HEK293 (cell line): ENCODE measurements around the gene TRAPPC4.
A peak's percentile ranks its signal among the peaks of the same experiment; 100 is the strongest.

Source experiments
- BCL11B ChIP-seq: fragments of 450-650 bp; formaldehyde crosslinking; IDR thresholded peaks from 2 replicates; pipeline ENCODE4 v1.5.1; 2016; ENCODE audit warnings: low read depth, missing biosample characterization, missing genetic modification characterization
- KLF9 ChIP-seq: fragments of 450-650 bp; formaldehyde crosslinking; IDR thresholded peaks from 2 replicates; pipeline ENCODE4 v1.5.1; 2016; ENCODE audit warnings: missing biosample characterization, missing genetic modification characterization, low read depth
- RBAK ChIP-seq: fragments of 450-650 bp; formaldehyde crosslinking; IDR thresholded peaks from 2 replicates; pipeline ENCODE4 v1.5.1; 2016; ENCODE audit warnings: missing biosample characterization, missing genetic modification characterization
- SCRT1 ChIP-seq: fragments of 450-650 bp; formaldehyde crosslinking; IDR thresholded peaks from 2 replicates; pipeline ENCODE4 v1.5.1; 2016; ENCODE audit warnings: missing biosample characterization, missing genetic modification characterization, borderline replicate concordance
- ZFP37 ChIP-seq: fragments of 450-650 bp; formaldehyde crosslinking; IDR thresholded peaks from 2 replicates; pipeline ENCODE4 v1.5.1; 2016; ENCODE audit warnings: missing biosample characterization, missing genetic modification characterization
- ZNF10 ChIP-seq: fragments of 450-650 bp; formaldehyde crosslinking; IDR thresholded peaks from 2 replicates; pipeline ENCODE4 v1.5.1; 2017; ENCODE audit warnings: missing biosample characterization, missing genetic modification characterization
- ZNF114 ChIP-seq: fragments of 450-650 bp; formaldehyde crosslinking; IDR thresholded peaks from 2 replicates; pipeline ENCODE4 v1.5.0; 2017; ENCODE audit warnings: missing biosample characterization, missing genetic modification characterization
- ZNF140 ChIP-seq: fragments of 450-650 bp; formaldehyde crosslinking; IDR thresholded peaks from 2 replicates; pipeline ENCODE4 v1.5.1; 2016; ENCODE audit warnings: missing biosample characterization, missing genetic modification characterization
- ZNF174 ChIP-seq: fragments of 450-650 bp; formaldehyde crosslinking; IDR thresholded peaks from 2 replicates; pipeline ENCODE4 v1.5.0; 2017; ENCODE audit warnings: missing biosample characterization, mild to moderate bottlenecking, missing genetic modification characterization
- ZNF214 ChIP-seq: fragments of 450-650 bp; formaldehyde crosslinking; IDR thresholded peaks from 2 replicates; pipeline ENCODE4 v1.5.1; 2017; ENCODE audit warnings: missing biosample characterization, mild to moderate bottlenecking, missing genetic modification characterization, borderline replicate concordance
- ZNF221 ChIP-seq: fragments of 450-650 bp; formaldehyde crosslinking; IDR thresholded peaks from 2 replicates; pipeline ENCODE4 v1.5.1; 2017; ENCODE audit warnings: missing biosample characterization, missing genetic modification characterization, borderline replicate concordance
- ZNF350 ChIP-seq: fragments of 450-650 bp; formaldehyde crosslinking; IDR thresholded peaks from 2 replicates; pipeline ENCODE4 v1.5.0; 2017; ENCODE audit warnings: missing biosample characterization, mild to moderate bottlenecking, missing genetic modification characterization
- ZNF391 ChIP-seq: fragments of 450-650 bp; formaldehyde crosslinking; IDR thresholded peaks from 2 replicates; pipeline ENCODE4 v1.5.1; 2016; ENCODE audit warnings: low read depth, missing biosample characterization, missing genetic modification characterization, borderline replicate concordance
- ZNF529 ChIP-seq: fragments of 450-650 bp; formaldehyde crosslinking; IDR thresholded peaks from 2 replicates; pipeline ENCODE4 v1.5.1; 2017; ENCODE audit warnings: missing genetic modification characterization, missing biosample characterization; ENCODE audit not compliant: insufficient replicate concordance
- ZNF544 ChIP-seq: fragments of 450-650 bp; formaldehyde crosslinking; IDR thresholded peaks from 2 replicates; pipeline ENCODE4 v1.5.0; 2017; ENCODE audit warnings: missing biosample characterization, missing genetic modification characterization
- ZNF596 ChIP-seq: fragments of 450-650 bp; IDR thresholded peaks from 2 replicates; pipeline ENCODE4 v1.5.0; 2018; ENCODE audit warnings: missing biosample characterization, mild to moderate bottlenecking, missing genetic modification characterization, moderate library complexity
- ZNF626 ChIP-seq: fragments of 450-650 bp; sonication (Bioruptor Pico); formaldehyde crosslinking; IDR thresholded peaks from 2 replicates; pipeline ENCODE4 v1.5.1; 2018; ENCODE audit warnings: missing biosample characterization, missing genetic modification characterization, inconsistent platforms
- ZNF677 ChIP-seq: fragments of 450-650 bp; IDR thresholded peaks from 2 replicates; pipeline ENCODE4 v1.5.0; 2018; ENCODE audit warnings: missing biosample characterization, mild to moderate bottlenecking, missing genetic modification characterization, moderate library complexity
- ZNF747 ChIP-seq: fragments of 450-650 bp; formaldehyde crosslinking; IDR thresholded peaks from 2 replicates; pipeline ENCODE4 v1.5.1; 2016; ENCODE audit warnings: missing biosample characterization, missing genetic modification characterization
- ZNF76 ChIP-seq: fragments of 450-650 bp; formaldehyde crosslinking; IDR thresholded peaks from 2 replicates; pipeline ENCODE4; 2016; ENCODE audit warnings: low read depth, missing biosample characterization, missing genetic modification characterization, borderline replicate concordance
- ZNF837 ChIP-seq: fragments of 450-650 bp; formaldehyde crosslinking; IDR thresholded peaks from 2 replicates; pipeline ENCODE4 v1.5.1; 2016; ENCODE audit warnings: missing biosample characterization, missing genetic modification characterization
- ZSCAN16 ChIP-seq: fragments of 450-650 bp; formaldehyde crosslinking; IDR thresholded peaks from 2 replicates; pipeline ENCODE4 v1.5.1; 2016; ENCODE audit warnings: missing biosample characterization, missing genetic modification characterization
- TF ChIP-seq, protein P1 (sequence below): fragments of 450-650 bp; formaldehyde crosslinking; IDR thresholded peaks from 2 replicates; pipeline ENCODE4 v1.5.1; 2016; ENCODE audit warnings: missing biosample characterization, missing genetic modification characterization
- TF ChIP-seq, protein P2 (sequence below): fragments of 450-650 bp; formaldehyde crosslinking; IDR thresholded peaks from 2 replicates; pipeline ENCODE4 v1.5.1; 2016; ENCODE audit warnings: missing biosample characterization, missing genetic modification characterization
- TF ChIP-seq, protein P3 (sequence below): fragments of 450-650 bp; formaldehyde crosslinking; IDR thresholded peaks from 2 replicates; pipeline ENCODE4 v1.5.1; 2016; ENCODE audit warnings: missing biosample characterization, missing genetic modification characterization, low read depth
- TF ChIP-seq, protein P4 (sequence below): fragments of 450-650 bp; formaldehyde crosslinking; IDR thresholded peaks from 2 replicates; pipeline ENCODE4 v1.5.1; 2016; ENCODE audit warnings: missing biosample characterization, missing genetic modification characterization
- TF ChIP-seq, protein P5 (sequence below): fragments of 450-650 bp; formaldehyde crosslinking; IDR thresholded peaks from 2 replicates; pipeline ENCODE4 v1.5.1; 2016; ENCODE audit warnings: missing biosample characterization, missing genetic modification characterization, borderline replicate concordance

TRAPPC4 gene

DNA sequence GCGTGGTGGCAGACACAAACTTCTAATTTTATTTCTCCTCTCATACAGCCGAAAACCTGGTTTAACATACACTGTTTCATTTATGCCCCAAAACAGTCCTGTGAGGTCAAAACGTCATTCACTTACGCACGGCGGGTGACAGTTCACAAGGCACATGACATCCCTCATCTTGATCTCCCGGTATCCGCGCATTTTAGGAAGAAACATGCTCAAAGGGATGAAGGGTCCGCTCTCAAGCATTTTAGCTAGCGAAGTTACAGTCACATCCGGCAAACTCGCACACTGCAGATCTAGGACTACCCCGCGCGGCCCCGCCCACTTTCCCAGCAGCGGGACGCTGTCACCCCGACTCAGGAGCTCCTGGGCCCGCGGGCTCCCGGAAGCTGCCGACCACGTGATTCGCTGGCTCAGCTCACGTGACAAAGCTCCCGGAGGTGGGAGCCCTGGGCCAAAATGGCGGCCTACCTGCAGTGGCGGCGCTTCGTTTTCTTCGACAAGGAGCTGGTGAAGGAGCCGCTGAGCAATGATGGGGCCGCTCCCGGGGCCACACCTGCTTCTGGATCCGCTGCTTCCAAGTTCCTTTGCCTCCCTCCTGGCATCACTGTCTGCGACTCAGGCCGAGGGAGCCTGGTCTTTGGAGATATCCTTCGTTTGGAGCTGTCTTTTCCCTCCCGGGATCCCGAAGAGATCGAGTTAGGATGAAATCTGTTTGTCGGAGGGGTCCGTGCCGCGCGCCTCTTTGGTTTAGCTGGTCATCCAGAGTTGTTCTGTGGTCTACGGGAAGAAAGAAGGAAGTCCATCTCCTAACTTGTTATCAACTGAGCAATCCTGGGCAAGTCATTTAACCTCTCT is 49.0 kb downstream of the TRAPPC4 start, which contains the start of gene VPS11 (continued):
- TF ChIP-seq, protein P1, sequence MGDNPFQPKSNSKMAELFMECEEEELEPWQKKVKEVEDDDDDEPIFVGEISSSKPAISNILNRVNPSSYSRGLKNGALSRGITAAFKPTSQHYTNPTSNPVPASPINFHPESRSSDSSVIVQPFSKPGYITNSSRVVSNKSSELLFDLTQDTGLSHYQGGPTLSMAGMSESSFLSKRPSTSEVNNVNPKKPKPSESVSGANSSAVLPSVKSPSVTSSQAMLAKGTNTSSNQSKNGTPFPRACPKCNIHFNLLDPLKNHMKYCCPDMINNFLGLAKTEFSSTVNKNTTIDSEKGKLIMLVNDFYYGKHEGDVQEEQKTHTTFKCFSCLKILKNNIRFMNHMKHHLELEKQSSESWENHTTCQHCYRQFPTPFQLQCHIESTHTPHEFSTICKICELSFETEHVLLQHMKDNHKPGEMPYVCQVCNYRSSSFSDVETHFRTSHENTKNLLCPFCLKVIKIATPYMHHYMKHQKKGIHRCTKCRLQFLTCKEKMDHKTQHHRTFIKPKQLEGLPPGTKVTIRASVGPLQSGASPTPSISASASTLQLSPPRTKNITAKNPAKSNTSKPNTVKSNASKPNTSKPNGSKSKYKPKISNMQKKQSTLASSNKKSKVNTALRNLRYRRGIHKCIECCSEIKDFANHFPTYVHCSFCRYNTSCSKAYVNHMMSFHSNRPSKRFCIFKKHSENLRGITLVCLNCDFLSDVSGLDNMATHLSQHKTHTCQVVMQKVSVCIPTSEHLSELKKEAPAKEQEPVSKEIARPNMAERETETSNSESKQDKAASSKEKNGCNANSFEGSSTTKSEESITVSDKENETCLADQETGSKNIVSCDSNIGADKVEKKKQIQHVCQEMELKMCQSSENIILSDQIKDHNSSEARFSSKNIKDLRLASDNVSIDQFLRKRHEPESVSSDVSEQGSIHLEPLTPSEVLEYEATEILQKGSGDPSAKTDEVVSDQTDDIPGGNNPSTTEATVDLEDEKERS (tag by site-specific recombination): no peak
- TF ChIP-seq ZNF837 (tag by site-specific recombination) (no peak), ZNF76 (tag by site-specific recombination) (peak; percentile 61; the same call in 1 of the 2 replicates), ZNF626 (no peak), ZNF221 (tag by site-specific recombination) (no peak), ZSCAN16 (tag by site-specific recombination) (no peak), ZNF214 (tag by site-specific recombination) (no peak), ZNF747 (tag by site-specific recombination) (no peak), RBAK (tag by site-specific recombination) (no peak), ZNF350 (no peak), ZNF174 (tag by site-specific recombination) (no peak), ZNF677 (tag by site-specific recombination) (no peak), ZNF391 (no peak), ZNF544 (tag by site-specific recombination) (no peak), ZNF596 (tag by site-specific recombination) (no peak), KLF9 (tag by site-specific recombination) (peak; percentile 94), SCRT1 (tag by site-specific recombination) (no peak), ZFP37 (tag by site-specific recombination) (no peak), ZNF10 (tag by site-specific recombination) (no peak), BCL11B (no peak), ZNF114 (tag by site-specific recombination) (no peak), ZNF140 (no peak), ZNF529 (tag by site-specific recombination) (no peak)
- TF ChIP-seq, protein P2, sequence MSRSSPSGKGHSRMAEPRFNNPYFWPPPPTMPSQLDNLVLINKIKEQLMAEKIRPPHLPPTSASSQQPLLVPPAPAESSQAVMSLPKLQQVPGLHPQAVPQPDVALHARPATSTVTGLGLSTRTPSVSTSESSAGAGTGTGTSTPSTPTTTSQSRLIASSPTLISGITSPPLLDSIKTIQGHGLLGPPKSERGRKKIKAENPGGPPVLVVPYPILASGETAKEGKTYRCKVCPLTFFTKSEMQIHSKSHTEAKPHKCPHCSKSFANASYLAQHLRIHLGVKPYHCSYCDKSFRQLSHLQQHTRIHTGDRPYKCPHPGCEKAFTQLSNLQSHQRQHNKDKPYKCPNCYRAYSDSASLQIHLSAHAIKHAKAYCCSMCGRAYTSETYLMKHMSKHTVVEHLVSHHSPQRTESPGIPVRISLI (tag by site-specific recombination): no peak
- TF ChIP-seq, protein P3, sequence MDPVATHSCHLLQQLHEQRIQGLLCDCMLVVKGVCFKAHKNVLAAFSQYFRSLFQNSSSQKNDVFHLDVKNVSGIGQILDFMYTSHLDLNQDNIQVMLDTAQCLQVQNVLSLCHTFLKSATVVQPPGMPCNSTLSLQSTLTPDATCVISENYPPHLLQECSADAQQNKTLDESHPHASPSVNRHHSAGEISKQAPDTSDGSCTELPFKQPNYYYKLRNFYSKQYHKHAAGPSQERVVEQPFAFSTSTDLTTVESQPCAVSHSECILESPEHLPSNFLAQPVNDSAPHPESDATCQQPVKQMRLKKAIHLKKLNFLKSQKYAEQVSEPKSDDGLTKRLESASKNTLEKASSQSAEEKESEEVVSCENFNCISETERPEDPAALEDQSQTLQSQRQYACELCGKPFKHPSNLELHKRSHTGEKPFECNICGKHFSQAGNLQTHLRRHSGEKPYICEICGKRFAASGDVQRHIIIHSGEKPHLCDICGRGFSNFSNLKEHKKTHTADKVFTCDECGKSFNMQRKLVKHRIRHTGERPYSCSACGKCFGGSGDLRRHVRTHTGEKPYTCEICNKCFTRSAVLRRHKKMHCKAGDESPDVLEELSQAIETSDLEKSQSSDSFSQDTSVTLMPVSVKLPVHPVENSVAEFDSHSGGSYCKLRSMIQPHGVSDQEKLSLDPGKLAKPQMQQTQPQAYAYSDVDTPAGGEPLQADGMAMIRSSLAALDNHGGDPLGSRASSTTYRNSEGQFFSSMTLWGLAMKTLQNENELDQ (tag by site-specific recombination): no peak
- TF ChIP-seq, protein P4, sequence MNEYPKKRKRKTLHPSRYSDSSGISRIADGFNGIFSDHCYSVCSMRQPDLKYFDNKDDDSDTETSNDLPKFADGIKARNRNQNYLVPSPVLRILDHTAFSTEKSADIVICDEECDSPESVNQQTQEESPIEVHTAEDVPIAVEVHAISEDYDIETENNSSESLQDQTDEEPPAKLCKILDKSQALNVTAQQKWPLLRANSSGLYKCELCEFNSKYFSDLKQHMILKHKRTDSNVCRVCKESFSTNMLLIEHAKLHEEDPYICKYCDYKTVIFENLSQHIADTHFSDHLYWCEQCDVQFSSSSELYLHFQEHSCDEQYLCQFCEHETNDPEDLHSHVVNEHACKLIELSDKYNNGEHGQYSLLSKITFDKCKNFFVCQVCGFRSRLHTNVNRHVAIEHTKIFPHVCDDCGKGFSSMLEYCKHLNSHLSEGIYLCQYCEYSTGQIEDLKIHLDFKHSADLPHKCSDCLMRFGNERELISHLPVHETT (tag by site-specific recombination): no peak
- TF ChIP-seq, protein P5, sequence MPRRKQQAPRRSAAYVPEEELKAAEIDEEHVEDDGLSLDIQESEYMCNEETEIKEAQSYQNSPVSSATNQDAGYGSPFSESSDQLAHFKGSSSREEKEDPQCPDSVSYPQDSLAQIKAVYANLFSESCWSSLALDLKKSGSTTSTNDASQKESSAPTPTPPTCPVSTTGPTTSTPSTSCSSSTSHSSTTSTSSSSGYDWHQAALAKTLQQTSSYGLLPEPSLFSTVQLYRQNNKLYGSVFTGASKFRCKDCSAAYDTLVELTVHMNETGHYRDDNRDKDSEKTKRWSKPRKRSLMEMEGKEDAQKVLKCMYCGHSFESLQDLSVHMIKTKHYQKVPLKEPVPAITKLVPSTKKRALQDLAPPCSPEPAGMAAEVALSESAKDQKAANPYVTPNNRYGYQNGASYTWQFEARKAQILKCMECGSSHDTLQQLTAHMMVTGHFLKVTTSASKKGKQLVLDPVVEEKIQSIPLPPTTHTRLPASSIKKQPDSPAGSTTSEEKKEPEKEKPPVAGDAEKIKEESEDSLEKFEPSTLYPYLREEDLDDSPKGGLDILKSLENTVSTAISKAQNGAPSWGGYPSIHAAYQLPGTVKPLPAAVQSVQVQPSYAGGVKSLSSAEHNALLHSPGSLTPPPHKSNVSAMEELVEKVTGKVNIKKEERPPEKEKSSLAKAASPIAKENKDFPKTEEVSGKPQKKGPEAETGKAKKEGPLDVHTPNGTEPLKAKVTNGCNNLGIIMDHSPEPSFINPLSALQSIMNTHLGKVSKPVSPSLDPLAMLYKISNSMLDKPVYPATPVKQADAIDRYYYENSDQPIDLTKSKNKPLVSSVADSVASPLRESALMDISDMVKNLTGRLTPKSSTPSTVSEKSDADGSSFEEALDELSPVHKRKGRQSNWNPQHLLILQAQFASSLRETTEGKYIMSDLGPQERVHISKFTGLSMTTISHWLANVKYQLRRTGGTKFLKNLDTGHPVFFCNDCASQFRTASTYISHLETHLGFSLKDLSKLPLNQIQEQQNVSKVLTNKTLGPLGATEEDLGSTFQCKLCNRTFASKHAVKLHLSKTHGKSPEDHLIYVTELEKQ: no peak
